PC-3 (cell line): Measurements from ENCODE around the gene IQCE. TPM values are rescaled to one million over a fixed set of nuclear protein-coding genes. Genes with fewer than 3 reads are reported as not detected.

Experiments
- ATAC-seq: fragments of 200-7000 bp; cut with Tn5 transposase; 2 replicates; pipeline ENCODE4 v1.9.1; 2020; ENCODE audit warnings: mild to moderate bottlenecking, moderate library complexity
- BruUV-seq: library from RNA; stranded (reverse); fragments of 400-500 nt; replicated peaks from 2 replicates; lab custom pipeline; 2021; lab: Mats Ljungman, UMichigan
- CTCF ChIA-PET: fragments of 300-600 bp; sonication (Branson Sonifier 250); formaldehyde crosslinking; loops from one replicate; lab custom pipeline; 2022; ENCODE audit warnings: antibody characterized with exemption; lab: Charles Lee
- POLR2A ChIA-PET: fragments of 300-600 bp; sonication (Branson Sonifier 250); formaldehyde crosslinking; loops from one replicate; lab custom pipeline; 2022; ENCODE audit warnings: antibody characterized with exemption; ENCODE audit not compliant: unreplicated experiment; lab: Charles Lee
- DNase-seq: peaks from one replicate; pipeline ENCODE4 v3.0.0-alpha.2; 2015
- H2AFZ ChIP-seq: fragments of 300-600 bp; sonication (generic); 2 replicates; pipeline ENCODE4 v1.6.0; 2016; ENCODE audit warnings: antibody characterized with exemption, low read length
- H3F3A ChIP-seq: fragments of 300-600 bp; sonication (generic); one replicate; pipeline ENCODE4 v1.6.0; 2017; ENCODE audit warnings: antibody characterized with exemption, low read length, control low read depth, mild to moderate bottlenecking; ENCODE audit not compliant: unreplicated experiment
- H3K27ac ChIP-seq: fragments of 300-600 bp; sonication (generic); 2 replicates; pipeline ENCODE4 v1.5.1; 2016; ENCODE audit warnings: mild to moderate bottlenecking, low read length
- H3K27me3 ChIP-seq: fragments of 300-600 bp; sonication (generic); 2 replicates; pipeline ENCODE4 v1.6.1; 2016; ENCODE audit warnings: low read length, mixed read lengths
- H3K36me3 ChIP-seq: fragments of 300-600 bp; sonication (generic); 2 replicates; pipeline ENCODE4 v1.6.1; 2016; ENCODE audit warnings: low read depth, mixed run types, low read length, mixed read lengths
- H3K4me1 ChIP-seq: fragments of 300-600 bp; sonication (generic); 2 replicates; pipeline ENCODE4 v1.5.1; 2016; ENCODE audit warnings: low read length; ENCODE audit not compliant: insufficient read depth
- H3K4me2 ChIP-seq: fragments of 300-600 bp; sonication (generic); 2 replicates; pipeline ENCODE4 v1.6.0; 2016; ENCODE audit warnings: low read length
- H3K4me3 ChIP-seq: fragments of 300-600 bp; sonication (generic); 2 replicates; pipeline ENCODE4 v1.5.1; 2016; ENCODE audit warnings: mild to moderate bottlenecking, low read length, mixed read lengths
- H3K79me2 ChIP-seq: fragments of 300-600 bp; sonication (generic); 2 replicates; pipeline ENCODE4 v1.6.1; 2017; ENCODE audit warnings: low read length, mixed read lengths
- H3K9ac ChIP-seq: fragments of 300-600 bp; sonication (generic); 2 replicates; pipeline ENCODE4 v1.6.0; 2016; ENCODE audit warnings: mild to moderate bottlenecking, low read length
- H3K9me2 ChIP-seq: fragments of 300-600 bp; sonication (generic); replicated peaks from 2 replicates; pipeline ENCODE4 v1.6.1; 2016; ENCODE audit warnings: mixed run types, low read length, mixed read lengths
- H3K9me3 ChIP-seq: fragments of 300-600 bp; sonication (generic); 2 replicates; pipeline ENCODE4 v1.6.1; 2016; ENCODE audit warnings: low read length, mixed read lengths
- H4K20me1 ChIP-seq: fragments of 300-600 bp; sonication (generic); 2 replicates; pipeline ENCODE4 v1.6.1; 2016; ENCODE audit warnings: low read length, mixed read lengths
- CTCF ChIP-seq: fragments of 300-600 bp; sonication (generic); conservative IDR thresholded peaks from 2 replicates; pipeline ENCODE4 v1.5.1; 2017; ENCODE audit warnings: antibody characterized with exemption, low read depth, mild to moderate bottlenecking, low read length
- EZH2 ChIP-seq: fragments of 300-600 bp; sonication (generic); IDR thresholded peaks from one replicate; pipeline ENCODE4 v1.6.1; 2017; ENCODE audit warnings: antibody characterized with exemption, mild to moderate bottlenecking, low read length; ENCODE audit not compliant: unreplicated experiment
- EZH2phosphoT487 ChIP-seq: fragments of 300-600 bp; sonication (generic); IDR thresholded peaks from 2 replicates; pipeline ENCODE4 v1.6.1; 2018; ENCODE audit warnings: mild to moderate bottlenecking, antibody characterized with exemption, low read length, borderline replicate concordance
- intact Hi-C: fragments of 100-400 bp; cut with micrococcal nuclease; formaldehyde crosslinking; loops from 2 replicates; pipeline ENCODE4 v1.9.0; 2023
- total RNA-seq: library from RNA; depleted of rRNA; stranded (reverse); fragments of >200 nt; gene quantifications from 2 replicates; pipeline ENCODE4 v1.2.3, GENCODE V29; 2014

Gene IQCE
- total RNA-seq, 1 experiment from 2014 or later = 9.7 TPM

- Histone ChIP-seq H3K4me2 (no peak overlapping the region), H4K20me1 (no peaks in the 10 kb centered on the region), H3K4me3 (no peak overlapping the region), H3F3A (no peaks in the 10 kb centered on the region), H3K79me2 (peaks cover 6% of the 10 kb centered on the region; the same call in 1 of the 2 replicates), H3K36me3 (peaks cover 11% of the 10 kb centered on the region; the same call in 1 of the 2 replicates), H3K27ac (no peak overlapping the region), H3K9me3 (no peaks in the 10 kb centered on the region), H3K27me3 (no peaks in the 10 kb centered on the region), H3K9me2 (no peaks in the 10 kb centered on the region), H3K9ac (no peak overlapping the region), H2AFZ (no peak overlapping the region), H3K4me1 (no peaks in the 10 kb centered on the region)
- DNase-seq (no peak), ATAC-seq (no peak)
- intact Hi-C loops = no loop called here
- CTCF ChIA-PET = no interaction called here
- TF ChIP-seq CTCF = no peak
- TF ChIP-seq EZH2phosphoT487 = no peak
- TF ChIP-seq EZH2 = no peak
- POLR2A ChIA-PET = no interaction called here
- BruUV-seq = no TSS peak
These were observed 11.8 kb upstream of the IQCE start for GRCh38 chr7:2546776-2547586.

GRCh38 chr7:2551418-2551817, 7.4 kb upstream of the IQCE start:
- intact Hi-C loops = no loop called here
- no peak for TF ChIP-seq EZH2
- TF ChIP-seq EZH2phosphoT487 = no peak
- TF ChIP-seq CTCF = no peak
- ATAC-seq (no peak), DNase-seq (no peak)
- Histone ChIP-seq H3K36me3 (peaks cover 14% of the 10 kb centered on the region; the same call in 1 of the 2 replicates), H3K4me3 (no peak overlapping the region), H3K4me2 (no peak overlapping the region), H3F3A (no peaks in the 10 kb centered on the region), H2AFZ (no peak overlapping the region), H3K4me1 (peaks cover 17% of the 10 kb centered on the region), H3K9me2 (no peaks in the 10 kb centered on the region), H3K9me3 (no peaks in the 10 kb centered on the region), H3K9ac (no peak overlapping the region), H3K79me2 (peaks cover 30% of the 10 kb centered on the region), H4K20me1 (no peaks in the 10 kb centered on the region), H3K27ac (no peak overlapping the region), H3K27me3 (no peaks in the 10 kb centered on the region)
- no TSS peak for BruUV-seq
- ChIA-PET CTCF (no interaction called here), POLR2A (interaction anchor here (0.6 kb wide), 1 partner anchor 74 kb away, joined by 3 read pairs; no protein-coding TSS in a partner anchor)

- no peaks in the 10 kb centered on the region for H3F3A ChIP-seq
- H3K4me3 ChIP-seq = peak overlapping the region; percentile 86; the same call in 1 of the 2 replicates
- ChIA-PET CTCF (interaction anchor here (0.6 to 0.7 kb wide), 2 partner anchors 29 to 128 kb away, joined by 3 to 6 read pairs; no protein-coding TSS in a partner anchor), POLR2A (no interaction called here)
- no peaks in the 10 kb centered on the region for H3K27me3 ChIP-seq
- no peaks in the 10 kb centered on the region for H3K9me2 ChIP-seq
- DNase-seq (no peak), ATAC-seq (no peak)
- no peaks in the 10 kb centered on the region for H4K20me1 ChIP-seq
- no peak overlapping the region for H3K27ac ChIP-seq
- peaks cover 30% of the 10 kb centered on the region for H3K79me2 ChIP-seq
- H2AFZ ChIP-seq = no peak overlapping the region
- peaks cover 17% of the 10 kb centered on the region for H3K4me1 ChIP-seq
- intact Hi-C loops = no loop called here
- no peak overlapping the region for H3K9ac ChIP-seq
- BruUV-seq = no TSS peak
- peak overlapping the region; percentile 93 for H3K4me2 ChIP-seq
- TF ChIP-seq EZH2phosphoT487 (no peak), CTCF (no peak), EZH2 (no peak)
- H3K36me3 ChIP-seq = peaks cover 14% of the 10 kb centered on the region; the same call in 1 of the 2 replicates
- H3K9me3 ChIP-seq = no peaks in the 10 kb centered on the region
These were observed 5.7 kb upstream of the IQCE start for GRCh38 chr7:2553108-2553507.
